Left cardiac atrium (tissue), 4 donors: ENCODE measurements around the gene MRPS25. TPM values are rescaled to one million over a fixed set of nuclear protein-coding genes. Genes with fewer than 3 reads are reported as not detected.
A peak's percentile ranks its signal among the peaks of the same experiment; 100 is the strongest.
"Not testable (repeated sequence)": the region's sequence is repeated elsewhere in the genome, so short reads cannot be mapped to it uniquely, and the experiment has no call there.

Source experiments
- ATAC-seq, 2 donors: fragments of 200-7000 bp; cut with Tn5 transposase; one replicate each; pipeline ENCODE4 v1.9.1; 2020; ENCODE audit warnings: mild to moderate bottlenecking in 2 of 2, moderate library complexity in 2 of 2
- DNase-seq: peaks from one replicate; pipeline ENCODE4 v3.0.0-alpha.2; 2020
- intact Hi-C, 2 donors: fragments of 100-400 bp; cut with DNase I; formaldehyde crosslinking; loops; one replicate each; pipeline versions ENCODE4 v1.14.1 to v1.15.1; 2022 to 2023
- total RNA-seq, 2 donors: library from RNA; stranded (reverse); fragmentation: NEBNext Ultra II Directional; extraction: Animal tissue kit (Norgen Biotek cat#: 25700); gene quantifications; one replicate each; pipeline ENCODE4 v1.2.1, GENCODE V29; 2021
- donor health status: DM: no; HTN: yes; CAD: no.
- donor health status: DM: no; HTN: yes; CAD: no; lungs with severe emphysema.
- donor health status: DM: yes; HTN: yes; CAD: no.
- donor health status: Dilated cardiomyopathy.

MRPS25 gene
- total RNA-seq, 2 donors from 2014 or later, result 88.1 to 88.4 TPM

- DNase-seq (no peak), ATAC-seq (peak in 1 of 2 donors; percentile 49)
- intact Hi-C loops, result no loop called here
These were observed 53.9 kb downstream of the MRPS25 start for GRCh38 chr3:15011174-15011573.

DNA sequence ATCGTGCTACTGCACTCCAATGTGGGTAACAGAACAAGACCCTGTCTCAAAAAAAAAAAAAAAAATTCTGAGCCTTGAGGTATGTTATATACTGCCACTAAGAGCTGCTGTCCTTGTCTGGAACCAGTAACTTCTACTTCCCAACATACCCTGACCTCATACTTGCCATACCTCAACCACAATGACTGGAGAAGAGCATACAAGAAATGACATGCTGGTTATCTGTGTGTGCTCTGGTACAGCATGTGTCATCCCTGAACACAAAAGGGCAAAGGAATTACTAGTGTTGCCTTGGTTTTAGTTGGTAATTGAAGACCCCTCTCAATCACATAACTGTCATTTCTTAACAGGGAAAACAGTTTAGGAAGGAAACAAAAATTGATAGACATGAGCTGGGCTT, 54.5 kb downstream of the MRPS25 start:
- intact Hi-C loops, result no loop called here
- no peak for ATAC-seq

GRCh38 chr3:15009167-15009566, 55.9 kb downstream of the MRPS25 start:
- ATAC-seq (no peak), DNase-seq (no peak)
- intact Hi-C loops, result no loop called here

More for the DNA sequence above, 54.5 kb downstream of the MRPS25 start:
- DNase-seq, result no peak

DNA sequence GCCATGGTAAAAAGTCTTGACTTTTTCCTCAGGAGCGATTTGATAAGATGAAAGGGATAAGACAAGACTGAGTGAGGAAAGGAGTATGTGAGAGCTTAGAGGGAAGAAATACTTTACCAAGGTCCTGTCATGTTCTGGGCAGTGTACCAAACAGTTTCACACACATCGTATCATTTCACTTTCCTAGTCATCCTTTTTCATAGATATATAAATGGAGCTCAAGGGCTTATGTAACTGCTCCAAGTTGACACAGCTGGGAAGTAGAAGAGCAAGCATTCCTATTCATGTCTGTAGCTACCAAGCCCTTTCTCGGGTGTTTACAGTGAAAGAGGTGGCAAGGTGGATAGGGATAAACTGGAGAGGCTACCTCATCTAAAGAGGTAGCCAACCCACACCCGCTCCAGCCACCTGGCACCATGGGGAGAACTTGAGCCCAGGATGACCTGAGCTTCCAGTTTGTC, 57.4 kb downstream of the MRPS25 start:
- DNase-seq (no peak), ATAC-seq (peak; percentile 85 to 88)
- intact Hi-C loops, result no loop called here

DNA sequence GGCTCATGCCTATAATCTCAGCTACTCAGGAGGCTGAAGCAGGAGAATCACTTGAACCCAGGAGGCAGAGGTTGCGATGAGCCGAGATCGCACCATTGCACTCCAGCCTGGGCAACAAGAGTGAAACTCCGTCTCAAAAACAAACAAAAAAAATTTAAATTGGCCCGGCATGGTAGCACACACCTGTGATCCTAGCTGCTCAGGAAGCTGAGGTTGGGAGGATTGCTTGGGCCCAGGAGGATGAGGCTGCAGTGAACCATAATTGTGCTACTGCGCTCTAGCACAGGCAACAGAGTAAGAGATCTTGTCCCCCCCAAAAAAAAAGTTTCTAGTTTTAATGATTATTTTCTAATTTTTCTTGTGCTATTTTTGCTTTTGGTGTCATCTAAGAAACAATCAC, 65.9 kb downstream of the MRPS25 start:
- ATAC-seq, DNase-seq, intact Hi-C loops: not testable (repeated sequence)

Other genes with a start within 250 kb of the MRPS25 start
- 10 to 100 TPM; 19.3 to 28.7 TPM for gene FGD5, start 246.4 kb downstream of the MRPS25 start, total RNA-seq
- 10 to 100 TPM; 28.5 to 29.1 TPM for gene NR2C2, start 117.7 kb downstream of the MRPS25 start, total RNA-seq
- 10 to 100 TPM; 18.7 to 20.8 TPM for gene RBSN, start 33.8 kb upstream of the MRPS25 start, total RNA-seq
- 10 to 100 TPM; 28.4 to 28.9 TPM for gene CAPN7, start 140.9 kb upstream of the MRPS25 start, total RNA-seq